Endothelial cell of umbilical vein (primary cell): Measurements from ENCODE around the gene GALNT9. TPM values are rescaled to one million over a fixed set of nuclear protein-coding genes. Genes with fewer than 3 reads are reported as not detected.

Experiments used
- BruUV-seq: library from RNA; stranded (reverse); fragments of 400-500 nt; replicated peaks from 2 replicates; lab custom pipeline; 2021; lab: Mats Ljungman, UMichigan
- CTCF ChIA-PET: fragments of 300-600, 350-600 bp; sonication (Branson Sonifier 250); formaldehyde crosslinking; loops from one replicate; lab custom pipeline; 2021; ENCODE audit warnings: antibody characterized with exemption, inconsistent platforms; lab: Charles Lee
- POLR2A ChIA-PET: fragments of 300-600, 350-600 bp; sonication (Branson Sonifier 250); formaldehyde crosslinking; loops from one replicate; lab custom pipeline; 2021; ENCODE audit warnings: antibody characterized with exemption, inconsistent platforms; lab: Charles Lee
- DNase-seq: peaks from one replicate; pipeline ENCODE4 v3.0.0-alpha.2; 2011; ENCODE audit warnings: low read depth, low spot score
- FAIRE-seq: peaks from 2 replicates; lab custom pipeline; 2011; peaks lifted over from hg19 to GRCh38; lab: Jason Lieb, UNC
- H2AFZ ChIP-seq: 2 replicates; pipeline ENCODE4 v1.6.0; 2012; ENCODE audit warnings: low read depth, low read length, control low read depth, inconsistent platforms
- H3K27ac ChIP-seq: 2 replicates; pipeline ENCODE4 v1.5.1; 2011; ENCODE audit warnings: low read depth, mild to moderate bottlenecking, control low read depth, low read length, moderate library complexity; ENCODE audit not compliant: insufficient read depth
- H3K27me3 ChIP-seq, 2 experiments: 2 replicates each; pipeline versions ENCODE4 v1.6.0 to v1.6.1; 2011; ENCODE audit warnings: low read length in 2 of 2, mixed read lengths in 1 of 2; ENCODE audit not compliant: control insufficient read depth in 2 of 2, insufficient read depth in 2 of 2
- H3K36me3 ChIP-seq, 2 experiments: 2 replicates in 1 of 2; 3 replicates in 1 of 2; pipeline ENCODE4 v1.5.1; 2011; ENCODE audit warnings: low read length in 2 of 2, mild to moderate bottlenecking in 1 of 2, moderate library complexity in 1 of 2; ENCODE audit not compliant: control insufficient read depth in 2 of 2, insufficient read depth in 2 of 2; ENCODE audit errors: extremely low read depth in 1 of 2
- H3K4me1 ChIP-seq: 3 replicates; pipeline ENCODE4 v1.5.1; 2011; ENCODE audit warnings: mild to moderate bottlenecking, low read length; ENCODE audit not compliant: control insufficient read depth, insufficient read depth; ENCODE audit errors: extremely low read depth
- H3K4me2 ChIP-seq: 2 replicates; pipeline ENCODE4 v1.6.1; 2011; ENCODE audit warnings: low read length, control low read depth, mixed read lengths; ENCODE audit not compliant: insufficient read depth
- H3K4me3 ChIP-seq, 3 experiments: fragments of 200-600 bp in 1 of 3; sonication (generic), shearing (Covaris generic) in 1 of 3; replicated peaks in 1 of 3; 2 replicates each; pipeline ENCODE4 v1.5.1; 2011 to 2016; ENCODE audit warnings: control low read depth in 3 of 3, low read length in 3 of 3, mild to moderate bottlenecking in 2 of 3, inconsistent platforms in 1 of 3, low read depth in 1 of 3, moderate library complexity in 1 of 3; ENCODE audit not compliant: insufficient read depth in 1 of 3
- H3K79me2 ChIP-seq: 2 replicates; pipeline ENCODE4 v1.6.0; 2012; ENCODE audit warnings: low read length, inconsistent platforms; ENCODE audit not compliant: control insufficient read depth, insufficient read depth
- H3K9ac ChIP-seq: replicated peaks from 2 replicates; pipeline ENCODE3; 2011; ENCODE audit warnings: low read length, control low read depth; ENCODE audit not compliant: insufficient read depth; ENCODE audit errors: extremely low read depth
- H3K9me1 ChIP-seq: replicated peaks from 3 replicates; pipeline ENCODE4 v1.6.0; 2011; ENCODE audit warnings: mild to moderate bottlenecking, low read length; ENCODE audit not compliant: control insufficient read depth, insufficient read depth; ENCODE audit errors: extremely low read depth
- H3K9me3 ChIP-seq: replicated peaks from 2 replicates; pipeline ENCODE4 v1.5.1; 2012; ENCODE audit warnings: low read length, inconsistent platforms; ENCODE audit not compliant: control insufficient read depth, insufficient read depth
- H4K20me1 ChIP-seq: replicated peaks from 2 replicates; pipeline ENCODE3; 2011; ENCODE audit warnings: mild to moderate bottlenecking, low read length; ENCODE audit not compliant: control insufficient read depth, insufficient read depth; ENCODE audit errors: extremely low read depth
- EZH2 ChIP-seq: IDR thresholded peaks from 2 replicates; pipeline ENCODE4 v1.6.1; 2012; ENCODE audit warnings: borderline replicate concordance, low read depth, mild to moderate bottlenecking, moderate library complexity, low read length, inconsistent platforms; ENCODE audit not compliant: severe bottlenecking
- FOS ChIP-seq: IDR thresholded peaks from 2 replicates; pipeline ENCODE4 v1.6.1; 2011; ENCODE audit warnings: mild to moderate bottlenecking, low read length, moderate library complexity, borderline replicate concordance; ENCODE audit not compliant: insufficient read depth
- GATA2 ChIP-seq: IDR thresholded peaks from 2 replicates; pipeline ENCODE4 v1.7.0; 2011; ENCODE audit warnings: low read depth, mild to moderate bottlenecking, moderate library complexity, mixed read lengths, low read length; ENCODE audit not compliant: insufficient read length, insufficient read depth
- JUN ChIP-seq: IDR thresholded peaks from 2 replicates; pipeline ENCODE4 v1.6.1; 2011; ENCODE audit warnings: borderline replicate concordance, low read depth; ENCODE audit not compliant: insufficient read length, insufficient read depth
- MYC ChIP-seq: IDR thresholded peaks from one replicate; pipeline ENCODE4 v1.6.1; 2011; ENCODE audit warnings: mild to moderate bottlenecking, low read depth, low read length
- POLR2A ChIP-seq: IDR thresholded peaks from 2 replicates; pipeline ENCODE4 v1.6.1; 2012; ENCODE audit warnings: low read depth, mild to moderate bottlenecking, control low read depth, low read length
- POLR2AphosphoS5 ChIP-seq: IDR thresholded peaks from 2 replicates; pipeline ENCODE4 v1.6.1; 2012; ENCODE audit warnings: low read depth, mild to moderate bottlenecking, control low read depth, low read length, moderate library complexity; ENCODE audit not compliant: insufficient read depth
- dilution Hi-C: fragments of 300-500 bp; cut with MboI; formaldehyde crosslinking; loops from one replicate; pipeline ENCODE4 v1.15.0; 2019; ENCODE audit warnings: low sequenced_read_pairs; ENCODE audit not compliant: extremely low pct_ligation_motif_present
- intact Hi-C: fragments of 100-400 bp; cut with micrococcal nuclease; formaldehyde crosslinking; loops from one replicate; pipeline ENCODE4 v1.10.0; 2022
- polyA plus RNA-seq, 4 experiments: library from polyadenylated mRNA; depleted of rRNA in 3 of 4; stranded (reverse) in 3 of 4; unstranded in 1 of 4; fragments of >200 nt; gene quantifications; 2 replicates each; pipeline versions ENCODE4 v1.2.1 to v1.2.3, GENCODE V29; 2011 to 2012; ENCODE audit warnings: missing spikeins in 1 of 4
- total RNA-seq: library from RNA; stranded (reverse); gene quantifications from 2 replicates; pipeline ENCODE4 v1.2.3, GENCODE V29; 2021
- TF ChIP-seq, protein P1 (sequence below), 2 donors: IDR thresholded peaks; 1 replicate in 1 of 2; 2 replicates in 1 of 2; pipeline ENCODE4 v1.5.1; 2011; ENCODE audit warnings: low read length in 2 of 2, mild to moderate bottlenecking in 2 of 2, moderate library complexity in 2 of 2, control low read depth in 1 of 2, inconsistent platforms in 1 of 2, low read depth in 1 of 2; ENCODE audit not compliant: insufficient read depth in 1 of 2; ENCODE audit errors: extremely low read depth in 1 of 2
- TF ChIP-seq, protein P2 (sequence below): IDR thresholded peaks from 2 replicates; pipeline ENCODE4 v1.6.1; 2011; ENCODE audit not compliant: insufficient read depth, insufficient read length

The GALNT9 gene
- total and polyA plus RNA-seq, 2 donors (not counting 3 experiments of a cell fraction or from before 2014, with no cell fraction given), result 0.14 to 0.73 TPM

DNA sequence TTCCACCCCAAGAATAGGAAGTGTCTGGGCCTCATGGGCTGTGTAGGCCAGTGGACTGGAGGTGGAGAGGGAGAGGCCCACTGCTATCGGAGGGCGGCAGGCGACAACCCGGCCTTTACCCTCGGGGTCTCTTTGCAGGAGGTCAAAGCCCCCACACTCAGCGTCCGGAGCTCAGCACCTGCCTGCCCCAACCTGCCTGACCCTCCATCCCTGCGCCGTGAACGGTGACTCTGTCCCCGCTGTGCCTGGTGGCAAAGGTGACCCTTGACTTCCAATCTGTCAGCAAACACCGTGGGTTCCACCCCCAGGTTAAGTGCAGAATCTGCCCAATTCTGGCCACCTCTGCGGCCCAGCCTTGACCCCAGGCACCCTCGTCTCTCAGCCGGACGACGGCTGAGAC is 15.7 kb upstream of the GALNT9 start:
- Histone ChIP-seq H3K9me1 (no peaks in the 10 kb centered on the region), H3K79me2 (no peaks in the 10 kb centered on the region), H3K9me3 (no peaks in the 10 kb centered on the region), H3K4me2 (no peak overlapping the region), H3K36me3 (no peaks in the 10 kb centered on the region), H2AFZ (no peak overlapping the region), H3K27ac (no peak overlapping the region), H3K9ac (no peak overlapping the region), H3K27me3 (no peaks in the 10 kb centered on the region), H3K4me1 (no peaks in the 10 kb centered on the region), H4K20me1 (no peaks in the 10 kb centered on the region), H3K4me3 (no peak overlapping the region)
- DNase-seq (no peak), FAIRE-seq (no peak)
- ChIA-PET CTCF (no interaction called here), POLR2A (interaction anchor here (0.8 kb wide), 1 partner anchor 18 kb away, joined by 3 read pairs; no protein-coding TSS in a partner anchor)
- TF ChIP-seq EZH2 (no peak), POLR2AphosphoS5 (no peak), MYC (no peak), POLR2A (no peak), FOS (no peak), JUN (no peak), GATA2 (no peak)
- TF ChIP-seq, protein P1, sequence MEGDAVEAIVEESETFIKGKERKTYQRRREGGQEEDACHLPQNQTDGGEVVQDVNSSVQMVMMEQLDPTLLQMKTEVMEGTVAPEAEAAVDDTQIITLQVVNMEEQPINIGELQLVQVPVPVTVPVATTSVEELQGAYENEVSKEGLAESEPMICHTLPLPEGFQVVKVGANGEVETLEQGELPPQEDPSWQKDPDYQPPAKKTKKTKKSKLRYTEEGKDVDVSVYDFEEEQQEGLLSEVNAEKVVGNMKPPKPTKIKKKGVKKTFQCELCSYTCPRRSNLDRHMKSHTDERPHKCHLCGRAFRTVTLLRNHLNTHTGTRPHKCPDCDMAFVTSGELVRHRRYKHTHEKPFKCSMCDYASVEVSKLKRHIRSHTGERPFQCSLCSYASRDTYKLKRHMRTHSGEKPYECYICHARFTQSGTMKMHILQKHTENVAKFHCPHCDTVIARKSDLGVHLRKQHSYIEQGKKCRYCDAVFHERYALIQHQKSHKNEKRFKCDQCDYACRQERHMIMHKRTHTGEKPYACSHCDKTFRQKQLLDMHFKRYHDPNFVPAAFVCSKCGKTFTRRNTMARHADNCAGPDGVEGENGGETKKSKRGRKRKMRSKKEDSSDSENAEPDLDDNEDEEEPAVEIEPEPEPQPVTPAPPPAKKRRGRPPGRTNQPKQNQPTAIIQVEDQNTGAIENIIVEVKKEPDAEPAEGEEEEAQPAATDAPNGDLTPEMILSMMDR (IDR thresholded peaks at IDR 0.05; ENCODE audit: extremely low read depth in 1 of 2, insufficient read depth in 1 of 2, low read depth in 1 of 2, low read length in 2 of 2), result no peak
- TF ChIP-seq, protein P2, sequence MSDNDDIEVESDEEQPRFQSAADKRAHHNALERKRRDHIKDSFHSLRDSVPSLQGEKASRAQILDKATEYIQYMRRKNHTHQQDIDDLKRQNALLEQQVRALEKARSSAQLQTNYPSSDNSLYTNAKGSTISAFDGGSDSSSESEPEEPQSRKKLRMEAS, result no peak
- no TSS peak for BruUV-seq
- dilution Hi-C loops (no loop called here), intact Hi-C loops (no loop called here)
